Skeletal muscle tissue (tissue), 4 donors: ENCODE measurements around the gene CHPF. TPM values are rescaled to one million over a fixed set of nuclear protein-coding genes. Genes with fewer than 3 reads are reported as not detected.

Experiments
- H3K27ac ChIP-seq: one replicate; pipeline ENCODE4 v1.7.0; 2013; ENCODE audit warnings: mild to moderate bottlenecking, low read depth, low read length, inconsistent platforms
- H3K27me3 ChIP-seq, 3 donors: one replicate each; pipeline ENCODE4 v1.7.0; 2013; ENCODE audit warnings: low read length in 3 of 3; ENCODE audit not compliant: control insufficient read depth in 3 of 3, insufficient read depth in 3 of 3
- H3K36me3 ChIP-seq, 3 donors: one replicate each; pipeline ENCODE4 v1.7.0; 2013; ENCODE audit warnings: low read length in 3 of 3; ENCODE audit not compliant: control insufficient read depth in 3 of 3, insufficient read depth in 3 of 3
- H3K4me1 ChIP-seq, 3 donors: one replicate each; pipeline ENCODE4 v1.7.0; 2013; ENCODE audit warnings: low read length in 3 of 3, mild to moderate bottlenecking in 3 of 3; ENCODE audit not compliant: control insufficient read depth in 3 of 3, insufficient read depth in 3 of 3
- H3K4me3 ChIP-seq, 3 donors: one replicate each; pipeline ENCODE4 v1.7.0; 2013; ENCODE audit warnings: low read length in 3 of 3
- H3K9ac ChIP-seq, 3 donors: one replicate each; pipeline ENCODE4 v1.7.0; 2013; ENCODE audit warnings: low read length in 3 of 3, mild to moderate bottlenecking in 3 of 3, moderate library complexity in 2 of 3, low read depth in 1 of 3
- H3K9me3 ChIP-seq, 3 donors: one replicate each; pipeline ENCODE4 v1.7.0; 2013; ENCODE audit warnings: low read length in 3 of 3; ENCODE audit not compliant: control insufficient read depth in 3 of 3
- total RNA-seq: library from RNA; depleted of rRNA; stranded (reverse); fragments of >200 nt; gene quantifications from one replicate; pipeline ENCODE4 v1.2.3, GENCODE V29; 2014
- donor health status: Osteomylitis.

The CHPF gene
- total RNA-seq, 1 donor from 2014 or later, result 33.4 TPM

DNA sequence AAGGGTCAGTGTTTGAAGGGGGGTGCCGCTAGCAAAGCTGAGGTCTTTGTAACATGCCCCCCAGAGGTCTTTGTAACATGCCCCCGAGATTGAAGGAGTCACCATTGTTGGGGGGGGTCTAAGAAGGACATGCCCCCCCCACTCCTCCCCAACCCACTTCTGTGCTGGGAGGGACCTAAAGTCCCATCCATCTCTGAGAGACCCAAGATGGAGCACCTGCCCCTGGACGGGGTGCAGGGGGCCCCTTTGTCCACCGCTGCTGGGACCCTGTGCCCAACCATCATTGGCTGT, 35.2 kb downstream of the CHPF start:
- H3K4me1 ChIP-seq, result peaks cover 9 to 12% (median 11%) of the 10 kb centered on the region in 3 donors
- H3K4me3 ChIP-seq, result no peak overlapping the region
- no peak overlapping the region for H3K27ac ChIP-seq
- peaks cover 17 to 42% (median 19%) of the 10 kb centered on the region in 3 donors for H3K27me3 ChIP-seq
- H3K9ac ChIP-seq, result no peak overlapping the region
- no peaks in the 10 kb centered on the region for H3K9me3 ChIP-seq
- H3K36me3 ChIP-seq, result peaks cover 20 to 31% (median 26%) of the 10 kb centered on the region in 3 donors

GRCh38 chr2:219507581-219508443, 35.8 kb downstream of the CHPF start:
- H3K4me1 ChIP-seq, result peaks cover 9 to 12% (median 11%) of the 10 kb centered on the region in 3 donors
- no peak overlapping the region for H3K4me3 ChIP-seq
- no peak overlapping the region for H3K27ac ChIP-seq
- peaks cover 14 to 36% (median 14%) of the 10 kb centered on the region in 3 donors for H3K27me3 ChIP-seq
- H3K9ac ChIP-seq, result no peak overlapping the region
- H3K36me3 ChIP-seq, result peaks cover 20 to 33% (median 28%) of the 10 kb centered on the region in 3 donors
- H3K9me3 ChIP-seq, result no peaks in the 10 kb centered on the region

DNA sequence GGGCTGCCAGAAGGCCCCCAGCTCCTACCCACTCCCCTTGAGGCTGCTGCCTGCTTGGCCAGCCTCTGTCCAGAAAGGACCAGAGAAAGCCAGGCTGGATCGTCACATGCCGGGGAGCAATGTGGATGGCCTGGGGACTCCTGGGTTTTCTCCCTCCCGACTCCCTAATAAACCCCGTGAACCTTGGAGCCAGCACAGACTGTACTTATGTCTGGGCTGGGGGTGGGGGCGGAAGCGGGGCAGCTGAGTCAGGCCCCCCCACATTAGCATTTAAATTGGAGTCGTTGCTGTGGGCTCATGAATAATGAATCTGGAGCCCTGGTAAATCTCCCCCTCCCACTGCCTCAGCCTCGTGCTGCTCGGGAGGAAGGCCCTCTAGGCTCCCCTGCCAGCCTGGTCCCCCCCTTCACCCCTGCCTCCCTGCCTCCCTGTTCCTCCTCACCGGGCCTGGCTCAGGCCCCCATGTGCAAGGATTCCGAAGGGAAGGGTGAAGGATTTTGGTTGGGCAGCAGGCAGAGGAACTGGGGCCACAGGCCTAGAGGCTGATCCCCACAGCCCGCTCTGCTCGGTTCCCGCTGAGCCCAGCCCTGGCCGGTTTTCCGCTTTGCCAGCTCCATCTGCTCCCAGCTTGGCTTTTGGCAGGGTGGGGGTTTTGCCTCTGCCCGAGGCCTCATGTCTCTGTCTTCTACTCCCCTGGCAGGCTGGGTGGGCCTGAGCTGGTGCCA, 36.6 kb downstream of the CHPF start:
- Histone ChIP-seq H3K9me3 (no peaks in the 10 kb centered on the region), H3K27ac (no peak overlapping the region), H3K4me1 (peaks cover 9 to 12% (median 9%) of the 10 kb centered on the region in 3 donors), H3K9ac (no peak overlapping the region), H3K27me3 (peaks cover 7 to 28% (median 8%) of the 10 kb centered on the region in 3 donors), H3K4me3 (no peak overlapping the region), H3K36me3 (peaks cover 26 to 40% (median 28%) of the 10 kb centered on the region in 3 donors)

DNA sequence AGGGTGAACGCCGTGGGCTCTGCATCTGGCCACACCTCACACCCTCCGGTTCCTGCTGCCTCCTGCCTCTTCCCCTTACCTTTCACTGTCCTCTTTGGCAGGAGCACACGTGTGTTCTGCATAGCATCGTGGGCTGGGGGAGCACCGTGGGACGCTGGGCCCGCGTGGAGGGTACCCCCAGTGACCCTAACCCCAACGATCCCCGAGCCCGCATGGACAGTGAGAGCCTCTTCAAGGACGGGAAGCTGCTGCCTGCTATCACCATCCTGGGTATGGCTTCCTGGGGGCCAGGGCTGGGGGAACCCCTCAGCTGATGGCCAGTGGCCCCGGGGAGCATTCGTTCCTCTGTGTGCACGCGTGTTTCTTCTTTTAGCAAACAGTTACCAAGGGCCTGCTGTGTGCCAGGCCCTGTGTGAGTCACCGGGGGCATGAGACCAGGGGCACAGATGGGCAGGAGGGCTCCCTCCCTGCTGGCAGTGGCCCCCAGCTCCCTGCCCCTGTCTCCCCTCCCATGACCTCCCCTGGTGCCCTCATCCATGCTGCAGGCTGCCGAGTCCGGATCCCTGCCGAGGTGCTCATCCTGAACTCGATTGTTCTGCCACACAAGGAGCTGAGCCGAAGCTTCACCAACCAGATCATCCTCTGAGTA, 37.3 kb downstream of the CHPF start:
- no peak overlapping the region for H3K9ac ChIP-seq
- peaks cover 5 to 23% (median 7%) of the 10 kb centered on the region in 3 donors for H3K27me3 ChIP-seq
- H3K4me3 ChIP-seq, result no peak overlapping the region
- H3K36me3 ChIP-seq, result peaks cover 28 to 47% (median 31%) of the 10 kb centered on the region in 3 donors
- no peaks in the 10 kb centered on the region for H3K9me3 ChIP-seq
- H3K27ac ChIP-seq, result no peak overlapping the region
- H3K4me1 ChIP-seq, result peaks cover 9 to 12% (median 9%) of the 10 kb centered on the region in 3 donors

- Histone ChIP-seq H3K4me3 (no peak overlapping the region), H3K27me3 (peaks cover 5 to 18% (median 6%) of the 10 kb centered on the region in 3 donors), H3K4me1 (peaks cover 9 to 12% (median 9%) of the 10 kb centered on the region in 3 donors), H3K9ac (no peak overlapping the region), H3K9me3 (no peaks in the 10 kb centered on the region), H3K27ac (no peak overlapping the region), H3K36me3 (peaks cover 28 to 48% (median 32%) of the 10 kb centered on the region in 3 donors)
Measured at GRCh38 chr2:219505585-219505984, 38.0 kb downstream of the CHPF start.

DNA sequence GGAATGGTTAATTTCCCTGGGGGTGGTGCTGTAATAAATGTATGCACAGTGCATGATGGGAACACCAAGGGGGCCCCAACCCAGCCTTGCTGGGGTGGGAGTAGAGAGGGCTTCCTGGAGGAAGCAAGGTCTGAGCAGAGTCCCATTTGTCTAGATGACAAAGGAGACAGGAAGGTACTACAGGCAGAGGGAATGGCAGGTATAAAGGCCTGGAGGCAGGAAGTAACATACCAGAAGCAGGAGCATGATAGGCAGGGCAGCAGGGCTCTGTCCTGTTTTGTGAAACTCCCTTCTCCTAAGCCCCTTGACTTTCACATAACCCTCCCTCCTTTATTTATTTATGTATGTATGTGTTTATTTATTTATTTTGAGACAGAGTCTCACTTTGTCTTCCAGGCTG, 41.0 kb downstream of the CHPF start:
- Histone ChIP-seq H3K4me1 (peaks cover 24 to 26% (median 24%) of the 10 kb centered on the region in 3 donors), H3K9me3 (no peaks in the 10 kb centered on the region), H3K4me3 (no peak overlapping the region), H3K27me3 (peaks cover 0 to 2% (median 0%) of the 10 kb centered on the region in 3 donors), H3K9ac (no peak overlapping the region), H3K36me3 (peaks cover 28 to 48% (median 32%) of the 10 kb centered on the region in 3 donors), H3K27ac (no peak overlapping the region)

DNA sequence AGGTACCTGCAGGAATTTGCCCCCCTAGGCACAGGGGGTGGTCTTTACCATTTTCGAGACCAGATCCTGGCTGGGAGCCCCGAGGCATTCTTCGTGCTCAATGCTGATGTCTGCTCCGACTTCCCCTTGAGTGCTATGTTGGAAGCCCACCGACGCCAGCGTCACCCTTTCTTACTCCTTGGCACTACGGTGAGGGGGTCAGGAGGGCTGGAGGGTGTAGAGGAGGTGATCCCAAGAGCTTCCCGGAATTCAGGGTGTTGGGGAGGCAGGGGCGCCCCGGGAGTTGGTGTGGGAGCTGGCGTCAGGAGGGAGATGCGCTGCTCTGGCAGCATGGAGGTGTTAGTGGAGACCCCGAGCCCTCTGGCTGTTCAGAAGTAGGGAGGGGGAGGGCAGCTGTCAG, 41.8 kb downstream of the CHPF start:
- peaks cover 28 to 48% (median 32%) of the 10 kb centered on the region in 3 donors for H3K36me3 ChIP-seq

GRCh38 chr2:219500135-219500534, 43.5 kb downstream of the CHPF start:
- H3K36me3 ChIP-seq, result peaks cover 19 to 35% (median 20%) of the 10 kb centered on the region in 3 donors
- peaks cover 46 to 51% (median 49%) of the 10 kb centered on the region in 3 donors for H3K4me1 ChIP-seq
- no peaks in the 10 kb centered on the region for H3K27me3 ChIP-seq
- H3K4me3 ChIP-seq, result no peak overlapping the region
- H3K27ac ChIP-seq, result no peak overlapping the region
- no peak overlapping the region for H3K9ac ChIP-seq
- no peaks in the 10 kb centered on the region for H3K9me3 ChIP-seq

More for the DNA sequence above, 41.8 kb downstream of the CHPF start:
- Histone ChIP-seq H3K27me3 (no peaks in the 10 kb centered on the region), H3K4me1 (peaks cover 32 to 33% (median 32%) of the 10 kb centered on the region in 3 donors), H3K27ac (no peak overlapping the region), H3K9me3 (no peaks in the 10 kb centered on the region), H3K4me3 (no peak overlapping the region), H3K9ac (no peak overlapping the region)

DNA sequence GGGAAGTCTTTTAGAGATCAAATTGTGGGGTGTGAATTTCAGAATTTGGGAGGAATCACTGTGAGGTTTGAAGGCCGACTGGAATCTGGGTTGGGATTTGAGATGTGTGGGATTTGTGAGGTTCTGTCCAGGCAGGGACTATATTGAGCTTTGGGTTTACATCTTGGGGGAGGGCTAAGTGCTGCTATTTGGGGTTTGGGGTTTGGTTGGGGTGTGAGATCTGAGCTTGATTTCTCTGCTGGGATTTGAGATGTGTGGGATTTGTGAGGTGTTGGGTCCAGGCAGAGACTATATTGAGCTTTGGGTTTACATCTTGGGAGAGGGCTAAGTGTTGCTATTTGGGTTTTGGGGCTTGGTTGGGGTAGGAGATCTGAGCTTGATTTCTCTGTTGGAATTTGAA, 44.1 kb downstream of the CHPF start:
- Histone ChIP-seq H3K4me1 (peaks cover 48 to 56% (median 51%) of the 10 kb centered on the region in 3 donors), H3K9ac (peak overlapping the region; percentile 90 to 93 (median 91)), H3K27me3 (no peaks in the 10 kb centered on the region), H3K4me3 (peak overlapping the region; percentile 79 to 92 (median 89)), H3K36me3 (peaks cover 18 to 29% (median 19%) of the 10 kb centered on the region in 3 donors), H3K9me3 (no peaks in the 10 kb centered on the region), H3K27ac (no peak overlapping the region)
